HG02840 (cell line): ENCODE data around the gene KCTD14.
"Not testable (repeated sequence)": the region's sequence is repeated elsewhere in the genome, so short reads cannot be mapped to it uniquely, and the experiment has no call there.

ENCODE experiments used
- ATAC-seq: cut with Tn5 transposase; IDR thresholded peaks from one replicate; pipeline ENCODE4 v1.9.1; 2021; ENCODE audit warnings: mild to moderate bottlenecking, moderate library complexity, moderate number of reproducible peaks; ENCODE audit not compliant: unreplicated experiment, low FRiP score

The KCTD14 gene

GRCh38 chr11:78049348-78049747 lies 26.3 kb upstream of the KCTD14 start:
- no peak for ATAC-seq

DNA sequence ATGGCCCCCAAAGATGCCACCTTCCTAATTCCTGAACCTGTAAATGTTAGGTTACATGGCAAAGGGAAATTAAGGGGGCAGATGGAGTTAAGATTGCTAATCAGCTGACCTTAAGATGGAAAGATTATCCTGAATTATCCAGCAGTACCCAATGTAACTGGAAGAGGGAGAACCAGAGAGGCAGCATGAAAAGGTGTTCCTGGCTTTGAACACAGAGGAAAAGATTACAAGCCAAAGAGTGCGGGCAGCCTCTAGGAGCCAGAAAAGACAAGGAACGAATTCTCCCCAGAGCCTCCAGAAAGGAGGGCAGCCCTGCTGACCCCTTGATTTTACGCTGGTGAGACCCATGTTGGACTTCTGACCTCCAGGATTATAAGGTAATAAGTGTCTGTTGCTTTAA lies 25.5 kb upstream of the KCTD14 start:
- ATAC-seq = no peak

- no peak for ATAC-seq
Observed at GRCh38 chr11:78046486-78046854, 23.4 kb upstream of the KCTD14 start.

- no peak for ATAC-seq
Observed at GRCh38 chr11:78045851-78046485, 22.9 kb upstream of the KCTD14 start.

DNA sequence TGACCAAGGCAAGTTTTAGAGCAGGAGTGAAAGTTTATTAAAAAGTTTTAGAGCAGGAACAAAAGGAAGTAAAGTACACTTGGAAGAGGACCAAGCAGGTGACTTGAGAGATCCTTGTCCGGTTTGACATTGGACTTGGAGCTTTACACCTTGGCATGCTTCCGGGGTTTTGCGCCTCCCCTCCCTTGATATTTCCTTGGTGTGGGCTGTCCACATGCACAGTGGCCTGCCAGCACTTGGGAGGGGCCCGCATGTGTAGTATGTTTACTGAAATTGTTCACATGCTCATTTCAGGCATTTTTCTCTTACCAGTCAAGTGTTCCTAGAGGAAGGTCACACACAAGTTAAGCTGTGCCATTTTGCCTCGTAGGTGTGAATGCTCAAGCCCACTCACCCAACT lies 21.6 kb upstream of the KCTD14 start:
- ATAC-seq = no peak

GRCh38 chr11:78041843-78042440 lies 18.9 kb upstream of the KCTD14 start:
- no peak for ATAC-seq

DNA sequence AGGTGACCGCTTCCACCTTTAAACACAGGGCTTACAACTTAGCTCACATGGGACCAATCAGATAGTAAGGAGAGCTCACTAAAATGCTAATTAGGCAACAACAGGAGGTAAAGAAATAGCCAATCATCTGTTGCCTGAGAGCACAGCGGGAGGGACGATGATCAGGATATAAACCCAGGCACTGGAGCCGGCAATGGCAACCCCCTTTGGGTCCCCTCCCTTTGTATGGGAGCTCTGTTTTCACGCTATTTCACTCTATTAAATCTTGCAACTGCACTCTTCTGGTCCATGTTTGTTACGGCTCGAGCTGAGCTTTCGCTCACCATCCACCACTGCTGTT lies 18.3 kb upstream of the KCTD14 start:
- ATAC-seq = not testable (repeated sequence)

DNA sequence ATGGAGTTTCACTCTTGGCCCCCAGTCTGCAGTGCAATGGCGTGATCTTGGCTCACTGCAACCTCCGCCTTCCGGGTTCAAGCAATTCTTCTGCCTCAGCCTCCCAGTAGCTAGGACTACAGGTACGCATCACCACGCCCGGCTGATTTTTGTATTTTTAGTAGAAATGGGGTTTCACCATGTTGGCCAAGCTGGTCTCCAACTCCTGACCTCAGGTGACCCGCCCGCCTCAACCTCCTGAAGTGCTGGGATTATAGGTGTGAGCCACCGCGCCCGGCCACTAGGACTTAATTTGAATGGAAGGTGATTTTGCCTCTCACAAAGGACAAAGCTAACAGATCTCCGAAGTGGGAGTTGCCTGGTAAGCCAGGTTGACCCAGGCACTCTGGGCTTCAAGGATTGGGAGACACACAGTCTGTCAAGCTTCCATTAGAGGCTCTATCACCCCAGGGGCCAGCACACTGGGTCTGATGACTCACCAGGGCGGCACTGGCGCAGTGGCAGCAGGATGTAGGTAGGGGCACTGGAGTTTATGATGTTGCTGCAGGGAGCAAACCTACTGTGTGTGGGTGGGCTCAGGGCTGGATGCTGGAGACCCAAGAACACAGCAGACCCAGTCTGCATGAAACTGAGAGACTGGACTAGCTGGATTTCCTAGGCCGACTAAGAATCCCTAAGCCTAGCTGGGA lies 17.8 kb upstream of the KCTD14 start:
- ATAC-seq = no peak

DNA sequence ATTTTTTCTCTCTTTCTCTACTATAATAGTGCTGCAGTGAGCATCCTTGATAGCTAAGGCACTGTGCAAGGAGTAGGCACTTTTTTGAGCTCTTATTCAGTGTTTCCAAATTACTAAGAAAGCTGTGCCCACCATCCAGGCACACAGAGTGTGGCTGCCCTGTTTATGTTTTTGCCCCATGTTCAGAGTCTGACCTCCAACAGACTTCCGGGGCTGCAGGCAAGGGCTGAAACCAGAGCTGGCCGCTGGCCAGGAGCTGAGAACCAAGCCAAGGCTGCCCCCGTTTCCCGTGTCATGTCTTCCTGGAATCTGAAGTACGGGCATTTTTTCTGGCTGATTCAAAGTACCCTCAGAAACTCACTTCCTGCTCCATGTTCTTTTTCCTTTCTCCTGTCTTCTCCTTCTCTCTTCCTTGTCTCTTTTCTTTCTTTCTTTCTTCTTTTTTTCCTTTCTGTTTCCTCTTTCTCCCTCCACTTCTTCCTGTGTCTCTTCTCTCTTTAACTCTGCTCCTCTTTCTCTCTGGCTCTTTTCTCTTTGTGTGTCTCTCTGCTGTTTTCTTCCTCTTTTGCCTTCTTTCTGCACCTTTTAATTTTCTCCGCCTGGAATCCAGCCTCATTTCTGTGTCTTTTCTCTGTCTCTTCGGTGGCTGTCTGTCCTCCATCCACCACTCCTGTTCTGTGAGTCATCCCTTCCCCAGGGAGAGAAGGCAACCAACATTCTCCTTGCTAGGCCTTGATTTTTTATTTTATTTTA lies 17.0 kb upstream of the KCTD14 start:
- ATAC-seq = no peak

- ATAC-seq = no peak
Observed at GRCh38 chr11:78039391-78039918, 16.4 kb upstream of the KCTD14 start.

DNA sequence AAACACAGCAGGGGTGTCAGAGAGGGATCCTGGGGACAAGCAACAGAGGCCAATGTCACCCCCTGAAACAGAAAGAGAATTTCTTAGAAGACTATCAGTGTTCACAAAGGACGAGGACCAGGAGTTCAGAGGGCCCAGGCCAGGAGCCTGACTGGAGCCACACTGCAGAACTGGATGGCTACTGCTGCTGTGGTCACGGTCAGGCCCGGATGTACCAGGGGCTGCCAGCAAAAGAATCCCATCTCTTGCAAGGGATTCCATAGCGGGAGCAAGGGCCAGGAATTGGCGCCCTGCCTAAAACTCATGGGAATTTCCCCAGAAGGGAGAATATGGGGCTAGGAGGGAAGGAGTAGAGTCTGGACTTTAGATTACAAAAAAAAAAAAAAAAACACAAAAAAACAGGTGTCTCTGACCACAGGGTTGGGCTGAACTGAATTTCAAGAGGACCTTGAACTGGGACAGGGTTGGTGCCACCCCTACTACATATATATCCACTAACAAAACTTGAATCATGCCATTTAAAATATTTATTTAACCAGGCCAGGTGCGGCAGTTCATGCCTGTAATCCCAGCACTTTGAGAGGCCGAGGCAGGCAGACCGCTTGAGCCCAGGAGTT lies 15.7 kb upstream of the KCTD14 start:
- ATAC-seq = no peak

DNA sequence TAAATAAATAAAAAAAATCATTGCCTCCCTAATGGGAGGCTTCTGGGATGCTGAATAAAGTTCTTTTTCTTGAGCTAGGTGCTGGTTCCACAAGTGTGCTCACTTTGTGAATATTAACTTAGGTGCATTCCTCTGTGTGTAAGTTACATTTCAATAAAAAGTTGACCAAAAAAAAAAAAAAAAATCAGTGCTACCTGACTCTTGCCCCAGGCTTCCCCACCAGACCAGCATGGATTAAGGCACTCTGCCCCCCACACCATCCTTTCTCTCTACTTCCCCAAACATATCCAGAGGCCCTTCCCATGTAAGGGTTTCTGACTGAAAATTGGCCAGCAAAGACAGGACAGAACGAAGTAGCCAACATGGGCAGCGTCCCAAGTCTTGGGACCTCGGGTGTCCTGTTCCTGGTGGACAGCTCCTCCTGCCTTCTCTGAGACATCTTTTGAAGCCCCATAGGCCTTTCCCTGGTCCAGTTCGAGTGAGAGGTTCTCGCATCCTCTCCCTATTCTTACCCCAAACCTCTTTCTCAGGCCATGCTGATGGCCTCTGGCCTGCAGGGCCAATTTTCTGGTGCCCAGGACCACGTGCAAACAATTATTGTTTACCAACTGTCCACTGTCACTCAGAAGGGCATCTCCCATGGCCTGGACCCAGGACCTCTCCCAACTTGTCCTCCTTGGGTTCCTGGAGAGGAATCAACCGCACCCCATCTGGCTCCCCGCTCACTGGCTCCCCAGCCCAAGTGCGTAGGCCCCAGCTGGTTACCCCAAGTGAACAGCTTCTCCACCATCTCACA lies 14.9 kb upstream of the KCTD14 start:
- ATAC-seq = no peak

DNA sequence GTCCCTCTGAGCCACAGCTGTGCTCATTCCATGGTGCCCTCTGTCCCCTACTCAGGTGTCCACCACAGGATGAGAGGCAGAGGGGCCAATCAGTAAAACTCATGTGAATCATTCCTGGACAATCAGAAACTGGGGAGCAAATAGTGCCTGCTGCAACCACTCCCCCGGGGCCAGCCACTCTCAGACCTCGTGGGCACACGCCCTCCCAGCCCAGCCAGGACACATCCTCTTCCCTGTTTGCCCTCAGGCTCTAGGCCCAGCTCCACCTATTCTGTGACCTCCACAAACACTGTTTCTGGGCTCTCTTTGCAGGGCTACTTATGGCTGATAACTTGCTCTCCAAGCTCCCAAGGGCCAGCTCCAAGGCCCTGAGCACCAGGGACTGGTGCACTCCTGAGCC lies 14.0 kb upstream of the KCTD14 start:
- ATAC-seq = no peak

DNA sequence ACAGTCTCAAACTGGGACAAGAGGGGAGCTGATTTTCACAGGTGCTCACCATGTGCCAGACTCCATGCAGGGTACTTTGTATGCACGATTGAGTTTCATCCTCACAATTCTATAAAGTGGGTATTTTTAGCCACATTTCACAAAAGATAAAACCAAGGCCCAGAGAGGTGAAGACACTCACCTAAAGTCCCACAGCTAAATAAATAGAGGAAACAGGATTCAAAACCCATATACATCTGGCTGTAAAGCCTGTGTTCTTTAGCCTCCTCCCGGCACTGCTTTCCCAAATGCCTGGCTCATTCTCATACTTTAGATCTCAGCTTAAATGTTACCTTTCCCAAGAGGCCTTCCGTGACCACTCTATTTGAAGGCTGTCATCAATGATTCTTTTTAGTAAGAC lies 13.2 kb upstream of the KCTD14 start:
- ATAC-seq = no peak

- no peak for ATAC-seq
Observed at GRCh38 chr11:78034623-78035022, 11.5 kb upstream of the KCTD14 start.

- ATAC-seq = no peak
Observed at GRCh38 chr11:78033040-78033439, 10.0 kb upstream of the KCTD14 start.

DNA sequence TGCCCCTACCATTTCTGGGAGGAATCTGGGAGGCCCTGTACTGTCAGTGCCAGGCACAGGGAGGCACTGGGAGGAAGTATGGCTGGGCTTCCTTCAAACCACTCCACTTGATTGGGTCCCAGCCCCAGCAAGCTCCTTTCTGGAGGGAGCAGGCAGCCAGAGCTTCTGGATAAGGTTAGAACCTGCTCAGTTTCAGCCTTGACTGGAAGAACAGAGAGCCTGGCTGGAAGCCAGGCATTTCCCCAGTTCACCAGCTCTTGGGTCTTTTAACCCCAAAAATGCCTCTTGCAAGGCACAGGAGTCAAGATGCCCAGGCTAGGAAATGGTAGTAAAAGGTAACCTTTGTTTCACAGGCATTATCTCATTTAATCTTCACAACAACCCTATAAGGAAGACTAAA lies 9.0 kb upstream of the KCTD14 start:
- no peak for ATAC-seq

- ATAC-seq = no peak
Observed at GRCh38 chr11:78031629-78032028, 8.6 kb upstream of the KCTD14 start.

DNA sequence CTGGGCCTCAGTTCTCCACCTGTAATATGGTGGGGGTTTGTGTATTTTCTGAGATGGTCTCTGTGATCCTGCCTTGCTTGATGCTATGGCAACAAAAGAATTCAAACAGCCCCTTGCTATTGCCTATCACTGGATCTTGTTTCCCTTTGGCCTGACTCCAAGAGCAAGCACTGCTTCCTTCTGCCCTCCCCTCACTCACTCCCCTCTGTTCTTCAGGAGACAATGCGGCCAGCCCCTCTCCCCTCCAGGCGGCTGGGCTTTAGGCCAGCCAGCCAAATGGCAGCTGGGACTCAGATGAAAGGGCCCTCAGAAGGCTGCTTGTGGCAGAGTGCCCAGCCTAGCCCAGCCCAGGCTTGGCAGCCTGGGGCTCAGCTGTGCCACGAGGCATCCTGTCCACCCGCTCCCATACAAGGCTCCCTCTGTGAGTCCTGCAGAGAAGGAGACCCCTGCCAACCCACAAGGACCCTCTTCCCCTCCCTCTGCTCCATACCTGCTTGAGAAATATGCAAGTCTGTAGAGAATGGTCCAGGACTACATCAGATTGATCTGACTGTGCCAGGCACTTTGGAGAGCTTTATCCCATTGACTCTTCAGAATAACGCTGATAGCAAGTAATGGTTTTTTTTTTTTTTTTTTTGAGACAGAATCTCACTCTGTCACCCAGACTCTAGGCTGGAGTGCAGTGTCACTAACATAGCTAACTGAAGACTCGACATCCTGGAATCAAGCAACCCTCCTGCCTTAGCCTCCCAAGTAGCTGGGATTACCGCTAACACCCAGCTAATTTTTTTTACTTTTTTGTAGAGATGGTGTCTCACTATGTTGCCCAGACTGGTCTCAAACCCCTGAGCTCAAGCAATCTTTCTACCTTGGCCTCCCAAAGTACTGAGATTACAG lies 7.6 kb upstream of the KCTD14 start:
- ATAC-seq = no peak
